VCaP (cell line): ENCODE measurements around the gene NKAIN2.

Experiments used
- H3K27ac ChIP-seq: fragments of 450-650 bp; 2 replicates; pipeline ENCODE4 v1.5.1; 2017
- CTCF ChIP-seq: fragments of 450-650 bp; conservative IDR thresholded peaks from 2 replicates; pipeline ENCODE4 v1.5.1; 2017; ENCODE audit warnings: mild to moderate bottlenecking, moderate library complexity

NKAIN2 gene

GRCh38 chr6:124800222-124800621, 996.6 kb downstream of the NKAIN2 start:
- no peak overlapping the region for H3K27ac ChIP-seq
- no peak for TF ChIP-seq CTCF

- H3K27ac ChIP-seq, result no peak overlapping the region
- TF ChIP-seq CTCF, result no peak
Observed at GRCh38 chr6:124812067-124812466, 1008.4 kb downstream of the NKAIN2 start.

GRCh38 chr6:124819346-124819745, 1015.7 kb downstream of the NKAIN2 start:
- no peak overlapping the region for H3K27ac ChIP-seq
- no peak for TF ChIP-seq CTCF

- no peak overlapping the region for H3K27ac ChIP-seq
- no peak for TF ChIP-seq CTCF
Observed at GRCh38 chr6:124822204-124822613, 1018.5 kb downstream of the NKAIN2 start.

- no peak for TF ChIP-seq CTCF
- H3K27ac ChIP-seq, result no peak overlapping the region
Observed at GRCh38 chr6:124822721-124823120, 1019.1 kb downstream of the NKAIN2 start.

GRCh38 chr6:124823240-124824111, 1019.8 kb downstream of the NKAIN2 start:
- no peak for TF ChIP-seq CTCF
- no peak overlapping the region for H3K27ac ChIP-seq

GRCh38 chr6:124825564-124825963, 1021.9 kb downstream of the NKAIN2 start:
- H3K27ac ChIP-seq, result no peak overlapping the region
- TF ChIP-seq CTCF, result no peak
